GM21360 (cell line): ENCODE results near the gene USO1.
"Not testable (repeated sequence)": the region's sequence is repeated elsewhere in the genome, so short reads cannot be mapped to it uniquely, and the experiment has no call there.

Source experiments
- ATAC-seq: cut with Tn5 transposase; IDR thresholded peaks from one replicate; pipeline ENCODE4 v1.9.1; 2021; ENCODE audit warnings: mild to moderate bottlenecking, moderate library complexity; ENCODE audit not compliant: unreplicated experiment

Gene USO1

DNA sequence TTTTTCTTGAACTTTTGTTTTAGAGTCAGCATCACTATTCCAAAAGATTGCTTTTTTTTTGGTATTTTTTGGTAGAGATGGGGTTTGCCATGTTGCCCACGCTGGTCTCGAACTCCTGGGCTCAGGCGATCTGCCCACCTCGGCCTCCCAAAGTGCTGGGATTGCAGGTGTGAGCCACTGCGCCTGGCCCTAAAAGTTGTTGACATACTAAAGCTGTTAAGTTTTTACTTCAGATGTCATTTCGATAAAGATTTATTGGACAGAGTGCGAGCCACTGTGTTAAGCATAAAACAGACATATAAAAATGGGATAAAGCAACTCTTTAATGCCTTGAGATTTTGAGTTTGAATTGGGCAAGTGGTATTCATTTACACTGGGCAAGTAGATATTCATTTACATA, 28.3 kb downstream of the USO1 start:
- ATAC-seq = no peak

DNA sequence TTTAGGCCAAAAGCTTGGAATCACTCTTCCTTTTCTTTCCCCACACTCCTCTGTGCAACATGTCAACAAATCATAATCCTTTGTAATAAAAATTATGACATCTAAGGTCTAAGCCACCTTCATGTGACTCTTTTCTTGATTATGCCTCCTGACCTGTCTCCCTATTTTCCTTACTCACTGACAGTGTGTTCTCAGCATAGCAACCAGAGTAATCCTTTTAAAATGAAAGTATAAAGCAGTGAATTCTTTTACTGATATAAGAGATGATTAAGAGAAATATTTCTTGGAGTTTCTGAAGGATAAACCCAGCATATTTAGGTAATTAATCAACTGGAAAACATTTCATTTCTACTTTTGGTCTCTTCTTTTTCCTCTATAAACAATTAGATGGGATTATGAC, 44.7 kb downstream of the USO1 start:
- ATAC-seq = no peak

DNA sequence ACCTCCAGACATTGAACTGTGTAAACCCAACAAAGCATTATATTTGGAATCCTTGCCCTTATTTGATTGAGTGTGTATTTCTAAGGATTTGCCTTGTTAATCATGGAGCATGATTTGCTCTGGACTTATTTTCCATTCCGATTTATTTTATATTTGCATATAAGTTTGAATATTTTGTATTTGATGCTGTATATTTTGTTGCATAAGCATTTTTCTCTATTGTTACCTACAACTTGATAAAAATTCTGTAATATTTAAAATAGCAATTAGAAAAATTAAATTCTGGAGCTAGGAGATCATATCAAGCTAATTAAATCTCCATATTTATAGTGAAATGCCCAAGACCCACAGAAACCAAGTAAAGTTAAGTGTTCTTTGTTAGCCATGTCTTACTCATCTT, 47.2 kb downstream of the USO1 start:
- no peak for ATAC-seq

DNA sequence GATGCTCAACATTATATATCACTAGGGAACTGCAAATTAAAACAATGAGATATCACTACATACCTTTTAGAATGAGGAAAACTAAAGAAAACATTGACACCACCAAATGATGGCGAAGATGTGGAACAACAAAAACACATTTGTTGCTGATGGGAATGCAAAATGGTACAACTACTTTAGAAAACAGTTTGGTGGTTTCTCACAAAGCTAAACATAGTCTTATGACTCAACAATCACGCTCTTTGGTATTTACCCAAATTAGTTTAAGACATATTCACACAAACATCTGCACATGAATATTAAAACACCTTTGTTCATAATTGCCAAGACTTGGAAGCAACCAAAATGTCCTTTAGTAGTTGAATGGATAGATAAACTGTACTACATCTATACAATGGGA, 53.2 kb downstream of the USO1 start:
- no peak for ATAC-seq

DNA sequence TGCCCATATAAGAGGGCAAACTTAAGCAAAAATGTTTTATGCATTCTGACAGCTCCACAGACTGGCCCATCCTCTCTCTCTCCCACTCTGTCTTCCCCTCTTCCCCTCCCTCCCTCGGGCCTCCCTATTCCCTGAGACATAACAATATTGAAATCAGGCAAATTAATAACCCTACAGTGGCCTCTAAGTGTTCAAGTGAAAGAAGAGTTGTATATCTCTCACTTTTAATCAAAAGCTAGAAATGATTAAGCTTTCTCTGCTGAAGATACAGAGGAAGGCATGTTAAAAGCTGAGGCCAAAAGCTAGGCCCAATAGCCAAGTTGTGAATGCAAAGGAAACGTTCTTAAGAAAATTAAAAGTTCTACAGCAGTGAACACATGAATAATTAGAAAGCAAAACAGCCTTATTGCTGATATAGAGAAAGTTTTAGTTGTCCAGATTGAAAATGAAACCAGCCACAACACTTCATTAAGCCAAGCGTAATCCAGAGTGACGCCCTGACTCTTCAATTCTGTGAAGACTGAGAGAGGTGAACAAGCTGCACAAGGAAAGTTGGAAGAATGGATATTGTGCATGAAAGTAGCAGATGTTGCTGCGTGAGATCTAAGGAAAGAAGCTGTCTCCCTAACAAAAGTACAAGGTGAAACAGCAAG, 54.9 kb downstream of the USO1 start:
- no peak for ATAC-seq

DNA sequence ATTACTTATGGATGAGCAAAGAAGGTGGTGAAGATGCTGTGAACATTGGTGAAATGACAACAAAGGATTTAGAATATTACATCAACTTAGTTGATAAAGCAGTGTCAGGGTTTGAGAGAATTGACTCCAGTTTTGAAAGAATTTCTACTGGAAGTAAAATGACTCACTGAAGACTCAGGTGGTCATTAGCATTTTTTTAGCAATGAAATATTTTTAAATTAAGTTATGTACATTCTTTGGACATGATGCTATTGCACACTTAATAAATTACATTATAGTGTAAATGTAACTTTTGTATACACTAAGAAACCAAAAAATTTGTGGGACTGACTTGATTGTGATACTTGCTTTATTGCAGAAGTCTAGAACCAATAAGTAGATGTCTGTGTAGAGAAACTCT, 56.9 kb downstream of the USO1 start:
- ATAC-seq = no peak

DNA sequence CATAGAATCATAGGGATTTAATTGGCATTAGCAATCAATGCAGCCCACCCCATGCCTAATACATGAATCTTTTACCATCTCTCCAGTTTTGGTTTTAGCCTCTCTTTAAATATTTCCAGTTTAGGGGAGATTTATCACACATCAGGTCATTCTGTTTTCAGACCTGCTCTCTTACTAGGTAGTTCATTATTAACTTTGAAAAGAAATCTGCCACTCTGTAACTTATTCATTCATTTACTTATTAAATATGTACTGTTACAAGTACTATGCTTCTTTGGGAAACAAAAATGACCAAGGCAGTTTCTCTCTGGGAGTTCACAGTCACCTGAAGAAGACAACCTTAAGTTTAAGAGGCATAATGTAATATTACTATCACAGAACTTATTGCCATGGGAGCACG, 62.1 kb downstream of the USO1 start:
- no peak for ATAC-seq

DNA sequence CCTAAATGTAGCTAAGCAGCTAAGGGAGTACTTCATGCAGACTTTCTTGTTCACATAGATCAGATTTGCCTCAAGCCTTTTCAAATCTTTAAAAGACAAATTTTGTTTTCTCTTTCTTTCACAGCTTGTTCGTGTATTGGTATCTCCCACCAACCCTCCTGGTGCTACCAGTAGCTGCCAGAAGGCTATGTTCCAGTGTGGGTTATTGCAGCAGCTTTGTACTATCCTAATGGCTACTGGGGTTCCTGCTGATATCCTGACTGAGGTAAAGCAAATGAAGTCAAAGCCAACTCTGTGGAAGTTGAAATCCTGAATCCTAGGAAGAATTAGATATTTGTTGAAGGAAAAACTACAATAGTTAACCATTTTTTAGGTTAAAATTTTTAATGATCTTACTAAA, 62.6 kb downstream of the USO1 start:
- ATAC-seq = no peak

DNA sequence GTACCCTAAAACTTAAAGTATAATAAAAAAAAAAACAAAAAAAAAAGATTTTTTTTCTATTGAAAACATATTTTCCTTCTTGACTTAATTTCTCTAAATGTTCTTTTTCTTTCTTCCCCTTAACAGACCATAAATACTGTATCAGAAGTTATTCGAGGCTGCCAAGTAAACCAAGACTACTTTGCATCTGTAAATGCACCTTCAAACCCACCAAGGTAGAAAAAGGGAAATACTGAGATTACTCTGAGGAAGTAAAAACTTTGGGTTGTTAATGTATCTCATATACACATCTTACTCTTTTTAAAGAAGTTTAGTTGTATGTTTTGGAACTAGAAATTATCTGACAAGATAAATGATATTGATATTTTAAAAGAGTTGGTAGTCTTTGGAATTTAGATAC, 65.6 kb downstream of the USO1 start:
- ATAC-seq = no peak

DNA sequence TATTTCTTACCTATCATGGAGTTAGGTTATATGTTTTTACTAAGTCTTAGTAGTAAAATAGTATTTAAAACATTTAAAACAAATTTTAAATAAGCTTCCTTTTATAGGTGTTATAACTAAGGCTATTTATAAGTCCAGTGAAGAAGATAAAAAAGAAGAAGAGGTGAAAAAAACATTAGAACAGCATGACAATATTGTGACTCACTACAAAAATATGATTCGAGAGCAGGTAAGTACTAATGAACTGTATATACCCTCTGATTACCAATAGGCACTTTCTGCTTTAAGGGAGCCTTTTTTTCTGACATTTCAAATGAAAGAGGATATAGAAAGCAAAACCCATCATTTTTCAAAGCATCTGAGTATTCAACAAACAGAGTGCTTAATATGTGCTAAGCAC, 76.6 kb downstream of the USO1 start:
- no peak for ATAC-seq

DNA sequence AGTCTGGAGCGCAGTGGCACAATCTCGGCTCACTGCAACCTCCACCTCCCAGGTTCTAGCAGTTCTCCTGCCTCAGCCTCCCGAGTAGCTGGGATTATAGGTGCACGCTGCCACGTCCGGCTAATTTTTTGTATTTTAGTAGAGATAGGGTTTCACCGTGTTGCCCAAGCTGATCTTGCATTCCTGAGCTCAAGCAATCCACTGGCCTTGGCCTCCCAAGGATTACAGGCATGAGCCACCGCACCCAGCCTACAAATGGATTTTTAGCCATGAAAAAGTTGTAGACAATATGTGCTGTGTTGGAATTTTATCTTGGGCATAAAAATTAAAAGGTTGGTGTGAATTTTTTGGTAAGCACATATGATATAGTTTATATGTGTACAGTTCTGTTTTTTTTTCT, 81.7 kb downstream of the USO1 start:
- ATAC-seq = not testable (repeated sequence)

DNA sequence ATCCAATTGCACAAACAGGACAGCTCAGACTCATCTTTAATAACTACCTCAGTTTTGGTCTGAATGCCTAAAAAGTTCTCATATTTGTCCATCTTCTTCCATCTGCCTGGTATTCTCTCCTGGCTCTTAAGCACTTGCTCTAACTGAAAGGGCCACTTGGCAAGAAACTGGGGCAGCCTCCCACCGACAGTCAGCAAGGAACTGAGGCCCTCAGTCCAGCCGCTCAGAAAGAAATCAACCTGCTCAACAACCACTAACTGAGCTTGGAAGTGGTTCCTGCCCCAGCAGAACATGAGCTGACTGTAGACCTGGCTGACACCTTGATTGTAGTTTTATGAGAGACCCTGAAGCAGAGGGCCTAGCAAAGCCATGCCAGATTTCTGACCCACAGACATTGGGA, 93.5 kb downstream of the USO1 start:
- ATAC-seq = no peak

DNA sequence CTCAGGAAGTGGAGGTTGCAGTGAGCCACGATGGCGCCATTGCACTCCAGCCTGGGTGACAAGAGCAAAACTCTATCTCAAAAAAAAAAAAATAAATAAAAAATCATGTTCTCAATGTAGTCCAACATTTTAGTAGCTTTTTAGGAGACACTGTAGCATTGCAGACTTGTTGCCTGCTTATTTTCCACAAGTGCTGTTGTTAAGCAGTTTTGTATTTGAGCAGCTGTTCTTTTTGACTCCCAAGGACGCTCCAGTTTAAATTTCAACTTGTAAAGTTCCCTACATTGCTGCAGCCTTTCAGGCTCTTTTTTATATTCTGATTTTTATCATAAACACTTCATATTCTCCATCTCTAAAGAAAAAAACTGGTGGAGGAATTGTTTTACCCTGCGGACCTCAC, 94.7 kb downstream of the USO1 start:
- ATAC-seq = no peak

DNA sequence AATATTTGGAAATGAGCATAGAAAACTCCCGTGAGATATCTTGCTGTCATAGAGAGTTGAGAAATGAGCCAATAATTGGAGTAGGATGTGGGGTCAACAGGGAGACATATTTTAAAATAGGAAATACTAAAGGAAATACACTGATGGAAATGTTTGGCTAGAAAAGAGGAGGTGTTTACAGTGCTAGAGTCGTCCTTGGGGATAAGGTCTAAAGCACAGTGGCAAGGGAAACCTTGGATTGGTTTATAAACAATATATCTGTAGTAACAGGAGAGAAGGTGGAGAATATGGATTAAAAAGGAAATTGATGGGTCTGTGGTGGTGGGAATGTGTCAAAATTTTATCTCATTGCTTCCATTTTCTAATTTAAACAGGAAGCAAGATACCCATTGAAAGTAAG, 95.8 kb downstream of the USO1 start:
- no peak for ATAC-seq

DNA sequence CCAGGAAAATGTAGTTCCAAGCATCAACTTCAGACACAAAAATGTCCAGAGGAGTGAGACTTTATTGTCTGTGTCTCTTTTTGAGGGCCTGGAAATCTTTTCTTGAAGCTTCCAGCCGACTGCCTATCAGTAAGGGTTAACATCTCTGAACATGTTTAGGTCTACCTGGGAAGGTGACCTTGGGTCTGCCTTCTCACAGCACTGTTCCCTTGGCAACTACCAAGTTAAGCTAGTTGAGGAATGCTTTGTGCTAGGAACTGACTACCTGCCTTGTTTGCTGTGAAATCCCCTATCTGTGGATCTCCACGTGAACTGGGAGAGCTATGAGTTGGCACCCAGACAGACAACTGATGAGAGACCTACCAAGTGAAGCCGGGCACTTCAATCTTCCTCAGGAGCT, 96.3 kb downstream of the USO1 start:
- ATAC-seq = no peak

DNA sequence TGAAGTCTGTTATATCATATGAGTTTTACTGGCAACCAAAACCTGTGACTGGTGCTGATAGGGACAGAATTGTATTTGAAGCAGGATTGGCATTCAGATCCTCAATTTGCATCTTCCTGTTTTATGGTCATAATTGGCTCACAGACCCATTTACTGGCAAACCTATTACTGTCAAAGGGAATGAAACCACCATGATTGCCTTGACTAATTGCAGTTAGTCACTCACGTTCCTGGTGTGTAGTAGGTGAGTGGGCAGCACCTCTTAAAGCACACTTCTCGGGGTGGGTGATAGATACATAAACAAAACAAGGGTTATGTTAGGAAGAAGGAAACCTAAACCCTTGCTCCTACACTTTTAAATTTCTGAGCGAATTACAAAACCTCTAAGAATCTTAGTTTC, 96.8 kb downstream of the USO1 start:
- no peak for ATAC-seq

DNA sequence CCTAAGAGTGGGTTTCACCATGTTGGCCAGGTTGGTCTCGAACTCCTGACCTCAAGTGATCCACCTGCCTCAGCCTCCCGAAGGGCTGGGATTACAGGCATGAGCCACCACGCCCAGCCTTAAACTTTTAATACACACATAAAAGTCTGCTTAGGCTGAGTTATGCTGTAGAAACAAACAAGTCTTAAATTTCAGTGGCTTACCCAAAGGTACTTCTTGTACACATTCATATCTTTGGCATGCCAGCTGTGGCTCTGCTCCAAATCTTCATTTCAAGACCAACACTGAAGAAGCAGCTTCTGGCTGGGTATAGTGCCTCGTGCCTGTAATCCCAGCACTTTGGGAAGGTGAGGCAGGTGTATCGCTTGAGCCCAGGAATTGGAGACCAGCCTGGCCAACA, 97.6 kb downstream of the USO1 start:
- no peak for ATAC-seq

DNA sequence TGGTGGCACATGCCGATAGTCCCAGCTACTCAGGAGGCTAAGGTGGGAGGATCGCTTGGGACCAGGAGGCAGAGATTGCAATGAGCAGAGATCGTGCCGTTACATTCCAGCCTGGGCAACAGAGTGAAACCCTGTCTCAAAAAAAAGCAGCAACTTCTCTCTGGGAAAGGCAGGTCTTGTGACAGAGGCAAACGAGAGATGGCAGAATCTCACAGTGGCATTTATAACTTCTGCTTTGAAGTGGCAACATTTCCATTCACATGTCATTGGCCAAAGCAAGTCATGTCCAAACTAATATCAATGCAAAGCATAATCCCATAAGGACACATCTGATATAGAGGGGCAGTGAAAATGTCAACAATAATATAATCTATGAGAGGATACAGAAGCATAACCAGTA, 98.0 kb downstream of the USO1 start:
- ATAC-seq = no peak

DNA sequence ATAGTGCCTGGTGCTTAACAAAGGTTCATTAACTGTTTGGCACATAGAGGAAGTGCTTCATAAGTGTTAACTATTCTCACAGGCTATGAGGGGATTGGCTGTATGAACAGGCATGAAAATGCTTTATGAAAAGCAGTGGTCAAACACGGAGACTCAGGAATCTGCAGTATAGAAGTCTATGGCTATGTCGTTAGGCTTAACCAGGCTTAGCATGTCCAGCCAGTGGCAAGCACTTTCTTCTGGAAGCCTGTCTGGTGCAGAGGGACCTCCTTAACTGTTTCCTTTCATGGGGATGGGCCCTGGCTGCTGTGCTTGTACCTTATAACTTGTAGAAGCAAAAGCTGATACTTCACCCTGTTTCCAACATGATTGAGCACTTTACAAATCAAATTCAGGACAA, 99.4 kb downstream of the USO1 start:
- ATAC-seq = no peak

DNA sequence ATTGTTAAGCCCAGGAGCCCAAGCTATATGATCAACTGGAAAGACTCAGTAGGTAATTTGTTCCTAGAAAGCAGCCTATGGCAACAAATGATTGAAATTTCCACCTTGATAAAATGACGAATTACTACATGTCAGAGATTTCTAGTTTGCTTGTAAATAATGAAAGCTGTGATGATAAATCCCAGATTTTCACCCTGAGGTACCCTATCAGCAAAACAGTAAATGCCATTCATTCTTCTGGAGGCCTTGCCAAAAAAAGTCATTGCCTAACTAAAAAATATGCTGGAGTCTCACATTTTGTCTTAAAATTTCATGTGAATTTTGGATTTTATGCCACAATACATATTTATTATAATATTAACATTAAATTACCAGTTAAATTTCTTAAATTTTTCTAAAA, 106.5 kb downstream of the USO1 start:
- ATAC-seq = no peak

DNA sequence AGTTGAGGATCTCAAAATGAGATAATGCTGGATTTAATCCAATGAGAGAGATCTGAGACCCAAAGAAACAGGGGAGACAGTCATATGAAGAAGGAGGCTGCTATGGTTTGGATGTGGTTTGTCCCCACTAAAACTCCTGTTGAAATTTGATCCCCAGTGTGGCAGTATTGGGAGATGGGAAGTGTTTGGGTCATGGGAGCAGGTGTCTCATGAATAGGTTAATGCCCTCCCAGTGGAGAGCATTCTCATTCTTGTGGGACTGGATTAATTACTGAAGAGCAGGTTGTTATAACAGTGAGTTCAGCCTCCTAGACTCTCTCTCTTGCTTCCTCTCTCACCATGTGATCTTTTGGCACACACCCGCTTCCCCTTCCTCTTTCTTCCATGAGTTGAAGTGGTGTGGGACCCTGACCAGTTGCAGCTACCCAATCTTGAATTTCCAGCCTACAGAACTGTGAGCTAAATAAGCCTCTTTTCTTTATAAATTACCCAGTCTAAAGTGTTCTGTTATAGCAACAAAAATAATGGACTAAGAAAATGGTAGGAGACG, 107.6 kb downstream of the USO1 start:
- no peak for ATAC-seq

DNA sequence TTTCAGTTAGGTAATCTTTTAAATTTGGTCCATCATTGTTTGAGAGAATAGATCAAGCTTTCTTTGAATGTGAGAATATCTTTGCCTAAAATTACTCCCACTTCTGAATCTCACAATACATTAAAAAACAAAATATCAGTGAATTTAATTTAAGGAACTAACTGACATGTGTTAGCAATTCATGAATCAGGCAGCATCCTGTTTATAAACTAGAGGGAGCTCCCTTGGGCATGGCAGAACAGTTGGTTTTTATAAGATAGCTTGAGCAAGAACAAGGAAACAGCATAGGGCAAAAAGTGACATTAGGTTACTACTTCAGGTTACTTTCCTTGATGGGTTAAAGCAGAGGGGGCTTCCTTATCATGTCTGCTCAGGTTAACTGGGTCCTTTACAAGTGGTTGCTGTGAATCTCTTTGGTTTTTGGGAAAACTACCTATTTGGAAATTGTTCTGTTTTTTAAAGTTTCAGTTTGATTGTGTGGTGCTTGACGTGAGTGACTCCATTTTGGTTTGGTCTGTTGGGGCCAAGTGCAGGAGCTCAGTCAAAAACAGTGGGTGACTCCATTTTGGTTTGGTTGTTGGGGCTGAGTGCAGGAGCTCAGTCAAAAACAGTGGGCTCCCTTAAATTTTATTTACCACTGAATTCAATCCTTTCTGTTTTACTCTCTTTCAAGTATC, 109.9 kb downstream of the USO1 start:
- ATAC-seq = no peak

DNA sequence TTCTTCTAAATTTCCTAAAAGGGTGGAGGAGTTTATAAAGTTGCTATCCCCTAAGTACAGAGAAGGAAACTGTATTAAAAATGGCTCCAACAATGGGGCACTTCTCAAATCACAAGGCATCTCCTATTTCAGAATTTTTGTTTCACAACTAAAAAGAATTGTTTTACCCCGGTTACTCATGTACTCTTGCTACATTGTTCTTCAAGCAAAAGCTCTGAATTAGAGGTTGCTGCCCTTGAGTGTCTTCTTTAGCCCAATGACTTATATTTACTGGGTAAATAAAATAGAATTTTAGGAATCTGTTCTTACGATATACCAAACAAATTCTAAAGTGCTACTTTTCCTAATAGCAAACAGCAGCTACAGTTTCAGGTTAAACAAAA, 110.4 kb downstream of the USO1 start:
- ATAC-seq = no peak
